COR-L47 (cell line): ENCODE results near the gene CACNA1S.

Experiments
- DNase-seq: peaks from one replicate; lab custom pipeline; 2025; lab: John Stamatoyannopoulos, UW

The CACNA1S gene

GRCh38 chr1:201011616-201012015 lies 100.6 kb downstream of the CACNA1S start:
- DNase-seq, result peak; percentile 66

- DNase-seq, result no peak
Measured at GRCh38 chr1:201009962-201010645, 102.1 kb downstream of the CACNA1S start.

GRCh38 chr1:201008666-201009360 lies 103.4 kb downstream of the CACNA1S start:
- DNase-seq, result peak; percentile 29

- no peak for DNase-seq
Measured at GRCh38 chr1:201007481-201007880, 104.7 kb downstream of the CACNA1S start.

GRCh38 chr1:201006450-201006849 lies 105.8 kb downstream of the CACNA1S start:
- DNase-seq, result no peak

- DNase-seq, result no peak
Measured at GRCh38 chr1:201004732-201005131, 107.5 kb downstream of the CACNA1S start.

- no peak for DNase-seq
Measured at GRCh38 chr1:201004154-201004553, 108.1 kb downstream of the CACNA1S start.

- DNase-seq, result no peak
Measured at GRCh38 chr1:201002510-201002909, 109.7 kb downstream of the CACNA1S start.

GRCh38 chr1:201001962-201002361 lies 110.3 kb downstream of the CACNA1S start:
- no peak for DNase-seq

- no peak for DNase-seq
Measured at GRCh38 chr1:201000391-201000790, 111.8 kb downstream of the CACNA1S start.

- DNase-seq, result no peak
Measured at GRCh38 chr1:200999667-201000066, 112.6 kb downstream of the CACNA1S start.

- DNase-seq, result no peak
Measured at GRCh38 chr1:200998323-200998722, 113.9 kb downstream of the CACNA1S start.

- peak; percentile 41 for DNase-seq
Measured at GRCh38 chr1:200992382-200993048, 119.7 kb downstream of the CACNA1S start.

- no peak for DNase-seq
Measured at GRCh38 chr1:200991097-200991614, 121.1 kb downstream of the CACNA1S start.

GRCh38 chr1:200990114-200990513 lies 122.1 kb downstream of the CACNA1S start:
- no peak for DNase-seq
